ENCODE results near the gene CNKSR1. TPM values are rescaled to one million over a fixed set of nuclear protein-coding genes. Genes with fewer than 3 reads are reported as not detected.
"Not testable (repeated sequence)": the region's sequence is repeated elsewhere in the genome, so short reads cannot be mapped to it uniquely, and the experiment has no call there.

Gene CNKSR1
- total RNA-seq, 1 experiment from 2014 or later, result 35.5 TPM

DNA sequence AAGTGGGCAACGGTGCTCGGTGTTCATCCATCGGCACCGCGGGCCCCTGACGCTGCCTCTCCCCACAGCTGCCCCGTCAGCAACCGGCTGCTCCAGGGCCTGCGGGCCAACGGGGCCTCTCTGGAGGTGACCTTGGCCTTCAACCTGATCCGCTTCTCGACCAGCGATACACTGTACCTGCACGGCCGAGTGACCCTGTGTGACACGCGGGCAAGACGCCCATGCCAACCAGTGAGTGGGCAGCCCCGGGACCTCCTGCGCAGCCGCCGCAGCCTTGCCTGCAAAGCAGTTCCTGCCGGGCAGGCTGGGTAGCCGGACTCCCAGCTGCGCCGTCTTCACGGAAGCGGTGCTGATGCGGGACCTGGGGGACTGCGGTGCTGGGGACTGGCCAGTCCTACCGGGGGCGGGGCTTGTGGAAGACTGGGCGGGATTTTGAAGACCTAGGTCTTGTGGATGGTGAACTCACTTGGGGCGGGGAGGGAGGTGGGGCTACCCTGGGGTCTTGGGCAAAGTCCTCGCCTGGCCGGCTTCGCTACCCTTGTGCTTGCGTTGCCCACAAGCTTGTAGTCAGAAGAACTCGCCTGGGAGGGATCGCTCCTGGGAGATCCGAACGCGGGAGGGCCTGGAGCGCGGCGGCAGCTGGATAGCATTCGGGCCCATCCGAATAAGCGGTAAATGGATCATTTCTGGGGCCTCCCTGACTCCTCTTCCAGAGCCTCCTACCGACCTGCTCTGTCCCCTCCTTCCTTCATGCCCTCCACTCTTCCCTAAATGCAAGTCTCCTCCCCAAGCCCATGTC, 47.9 kb downstream of the CNKSR1 start:
- DNase-seq (ENCODE audit: unreplicated experiment), result no peak
- TF ChIP-seq, protein P1, sequence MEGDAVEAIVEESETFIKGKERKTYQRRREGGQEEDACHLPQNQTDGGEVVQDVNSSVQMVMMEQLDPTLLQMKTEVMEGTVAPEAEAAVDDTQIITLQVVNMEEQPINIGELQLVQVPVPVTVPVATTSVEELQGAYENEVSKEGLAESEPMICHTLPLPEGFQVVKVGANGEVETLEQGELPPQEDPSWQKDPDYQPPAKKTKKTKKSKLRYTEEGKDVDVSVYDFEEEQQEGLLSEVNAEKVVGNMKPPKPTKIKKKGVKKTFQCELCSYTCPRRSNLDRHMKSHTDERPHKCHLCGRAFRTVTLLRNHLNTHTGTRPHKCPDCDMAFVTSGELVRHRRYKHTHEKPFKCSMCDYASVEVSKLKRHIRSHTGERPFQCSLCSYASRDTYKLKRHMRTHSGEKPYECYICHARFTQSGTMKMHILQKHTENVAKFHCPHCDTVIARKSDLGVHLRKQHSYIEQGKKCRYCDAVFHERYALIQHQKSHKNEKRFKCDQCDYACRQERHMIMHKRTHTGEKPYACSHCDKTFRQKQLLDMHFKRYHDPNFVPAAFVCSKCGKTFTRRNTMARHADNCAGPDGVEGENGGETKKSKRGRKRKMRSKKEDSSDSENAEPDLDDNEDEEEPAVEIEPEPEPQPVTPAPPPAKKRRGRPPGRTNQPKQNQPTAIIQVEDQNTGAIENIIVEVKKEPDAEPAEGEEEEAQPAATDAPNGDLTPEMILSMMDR (IDR thresholded peaks at IDR 0.05; ENCODE audit: unreplicated experiment), result no peak
- Mint-ChIP-seq H3K4me3 (ENCODE audit: unreplicated experiment) (no peak overlapping the region), H3K27ac (ENCODE audit: low read depth, unreplicated experiment) (no peak overlapping the region), H3K4me1 (ENCODE audit: insufficient read depth, unreplicated experiment) (no peaks in the 10 kb centered on the region), H3K27me3 (ENCODE audit: insufficient read depth, unreplicated experiment) (peaks cover 11% of the 10 kb centered on the region), H3K9me3 (ENCODE audit: unreplicated experiment) (no peaks in the 10 kb centered on the region), H3K36me3 (ENCODE audit: insufficient read depth, unreplicated experiment) (no peaks in the 10 kb centered on the region)
- POLR2A ChIA-PET, result no interaction called here
- CTCF ChIA-PET, result interaction anchor here (0.6 kb wide), 1 partner anchor 191 kb away, joined by 3 read pairs; no protein-coding TSS in a partner anchor
- BruUV-seq (replicated peaks), result no TSS peak
- intact Hi-C loops (cut with micrococcal nuclease), result no loop called here

DNA sequence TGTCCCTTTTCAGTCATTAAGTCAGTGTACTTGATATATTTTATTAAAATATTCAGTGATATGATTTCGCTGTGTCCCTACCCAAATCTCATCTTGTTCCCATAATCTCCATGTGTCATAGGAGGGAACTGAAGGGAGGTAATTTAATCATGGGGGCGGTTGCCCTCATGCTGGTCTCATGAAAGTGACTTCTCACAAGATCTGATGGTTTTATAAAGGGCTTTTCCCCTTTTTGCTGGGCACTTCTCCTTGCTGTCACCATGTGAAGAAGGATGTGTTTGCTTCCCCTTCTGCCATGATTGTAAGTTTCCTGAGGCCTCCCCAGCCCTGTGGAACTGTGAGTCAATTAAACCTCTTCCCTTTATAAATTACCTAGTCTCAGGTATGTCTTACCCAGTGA, 53.4 kb downstream of the CNKSR1 start:
- BruUV-seq (replicated peaks); DNase-seq (ENCODE audit: unreplicated experiment); intact Hi-C loops (cut with micrococcal nuclease); H3K36me3 Mint-ChIP-seq (ENCODE audit: insufficient read depth, unreplicated experiment); H3K9me3 Mint-ChIP-seq (ENCODE audit: unreplicated experiment); H3K27ac Mint-ChIP-seq (ENCODE audit: low read depth, unreplicated experiment); H3K4me3 Mint-ChIP-seq (ENCODE audit: unreplicated experiment); H3K27me3 Mint-ChIP-seq (ENCODE audit: insufficient read depth, unreplicated experiment): not testable (repeated sequence)
- peaks cover 11% of the 10 kb centered on the region for H3K4me1 Mint-ChIP-seq (ENCODE audit: insufficient read depth, unreplicated experiment)
- CTCF ChIA-PET, result interaction anchor here (0.7 to 2.8 kb wide), 3 partner anchors 8 to 61 kb away, joined by 4 to 12 read pairs (median 6); partner anchors contain the start of genes CNKSR1 and ZNF593
- POLR2A ChIA-PET, result interaction anchor here (1.6 kb wide), 1 partner anchor 53 kb away, joined by 5 read pairs; the partner anchor contains the start of gene CNKSR1

DNA sequence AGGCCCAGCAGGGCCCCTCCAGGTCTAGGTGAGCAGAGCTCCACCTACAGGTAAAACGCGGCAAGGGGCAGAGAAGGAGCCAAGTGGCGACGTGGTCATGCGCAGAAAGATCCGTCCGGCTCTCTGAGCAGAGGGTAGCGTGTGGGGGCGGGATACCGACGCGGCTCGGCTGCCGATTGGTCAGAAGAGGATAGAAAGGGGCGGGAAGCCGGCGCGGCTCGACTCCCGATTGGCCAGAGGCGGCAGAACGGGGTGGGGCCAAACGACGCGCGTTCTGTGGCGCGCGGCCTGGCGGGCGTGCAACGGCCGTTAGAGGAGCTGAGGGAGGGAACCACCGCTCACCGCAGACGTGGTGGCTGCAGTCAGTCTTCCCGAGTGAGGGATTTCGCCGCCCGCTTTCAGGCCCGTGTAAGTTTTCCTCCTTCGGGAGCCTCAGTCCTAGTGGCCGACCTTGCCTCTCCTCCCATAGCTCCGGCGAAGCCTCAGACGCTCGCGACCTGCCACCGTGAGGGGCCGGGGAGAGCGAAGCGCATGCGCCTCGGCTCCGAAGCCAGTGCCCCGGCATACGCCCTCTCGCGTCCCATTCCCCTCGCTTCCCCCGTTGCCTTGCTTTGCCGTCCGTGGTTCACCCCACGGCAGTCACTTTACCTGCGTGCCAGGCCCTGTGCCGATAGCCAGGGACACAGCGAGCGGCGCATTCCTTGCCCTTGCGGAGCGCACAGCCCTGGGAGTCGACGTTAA, 56.8 kb downstream of the CNKSR1 start, which contains the start of gene CEP85:
Gene CEP85 (plus strand): TSS at position 298 of the 741 bp plus-strand sequence. CDS start 5,584 bp downstream, outside the sequence.
- DNase-seq (ENCODE audit: unreplicated experiment), result peak; percentile 97
- Mint-ChIP-seq H3K4me1 (ENCODE audit: insufficient read depth, unreplicated experiment) (peaks cover 30% of the 10 kb centered on the region), H3K36me3 (ENCODE audit: insufficient read depth, unreplicated experiment) (no peaks in the 10 kb centered on the region), H3K27ac (ENCODE audit: low read depth, unreplicated experiment) (peak within 1 kb of the TSS; percentile 85), H3K4me3 (ENCODE audit: unreplicated experiment) (peak within 1 kb of the TSS; percentile 96), H3K9me3 (ENCODE audit: unreplicated experiment) (no peaks in the 10 kb centered on the region), H3K27me3 (ENCODE audit: insufficient read depth, unreplicated experiment) (no peaks in the 10 kb centered on the region)
- ChIA-PET CTCF (interaction anchor here (0.5 to 3.1 kb wide), 41 partner anchors 10 to 598 kb away, joined by 3 to 28 read pairs (median 4); partner anchors contain the start of genes CNKSR1, SH3BGRL3, ZNF593 and ZNF593OS), POLR2A (interaction anchor here (0.7 to 5.4 kb wide), 25 partner anchors 10 to 198 kb away, joined by 3 to 83 read pairs (median 4); partner anchors contain the start of genes CNKSR1, DHDDS, PDIK1L and SH3BGRL3)
- intact Hi-C loops (cut with micrococcal nuclease), result loop anchor here (1.0 to 2.0 kb wide), 3 partner anchors 65 to 129 kb away; partner anchors contain the start of gene ZNF593
- TSS peak; percentile 29 for BruUV-seq (replicated peaks)
- TF ChIP-seq, protein P1 (IDR thresholded peaks at IDR 0.05; ENCODE audit: unreplicated experiment), result peak; percentile 80

DNA sequence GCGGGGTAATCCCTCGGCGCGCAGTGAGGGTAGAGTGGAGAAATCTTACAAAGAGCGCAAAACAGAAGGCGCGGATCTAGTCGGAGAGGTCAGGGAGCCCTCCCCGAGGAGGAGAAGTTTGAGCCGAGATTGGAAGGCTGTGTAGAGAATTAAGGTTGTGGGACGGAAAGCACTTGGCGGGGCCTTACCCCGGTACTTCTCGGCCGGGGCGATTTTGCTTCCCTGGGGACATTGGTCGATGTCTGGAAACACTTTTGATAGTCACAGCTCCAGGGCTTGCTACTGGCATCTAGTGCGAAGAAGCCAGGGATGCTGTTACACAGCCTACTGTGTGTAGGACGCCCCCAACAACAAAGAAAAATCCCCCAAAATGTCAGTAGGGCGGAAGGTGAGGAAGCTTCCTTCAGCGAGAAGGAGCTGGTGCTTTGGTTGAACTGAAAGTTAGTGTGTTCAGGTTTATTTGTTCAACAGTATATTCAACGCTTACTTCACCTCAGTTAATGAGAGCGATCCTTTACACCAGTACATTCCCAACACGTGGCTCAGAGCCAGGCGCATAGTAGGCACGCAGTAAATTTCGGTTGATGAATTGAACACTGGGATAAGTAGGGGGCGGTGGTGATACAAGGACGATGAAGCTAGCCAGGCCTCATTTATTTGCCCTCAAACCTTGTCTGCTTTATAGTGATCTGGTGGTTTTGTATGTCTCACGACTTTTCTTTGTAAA, 57.5 kb downstream of the CNKSR1 start:
- no TSS peak for BruUV-seq (replicated peaks)
- H3K27me3 Mint-ChIP-seq (ENCODE audit: insufficient read depth, unreplicated experiment), result no peaks in the 10 kb centered on the region
- no peaks in the 10 kb centered on the region for H3K9me3 Mint-ChIP-seq (ENCODE audit: unreplicated experiment)
- no peaks in the 10 kb centered on the region for H3K36me3 Mint-ChIP-seq (ENCODE audit: insufficient read depth, unreplicated experiment)
- TF ChIP-seq, protein P1 (IDR thresholded peaks at IDR 0.05; ENCODE audit: unreplicated experiment), result no peak
- peak overlapping the region; percentile 85 for H3K27ac Mint-ChIP-seq (ENCODE audit: low read depth, unreplicated experiment)
- DNase-seq (ENCODE audit: unreplicated experiment), result peak; percentile 33
- CTCF ChIA-PET, result interaction anchor here (0.5 to 3.1 kb wide), 32 partner anchors 10 to 599 kb away, joined by 3 to 28 read pairs (median 4); partner anchors contain the start of genes CNKSR1, SH3BGRL3 and ZNF593
- peak overlapping the region; percentile 96 for H3K4me3 Mint-ChIP-seq (ENCODE audit: unreplicated experiment)
- POLR2A ChIA-PET, result interaction anchor here (0.9 to 5.4 kb wide), 21 partner anchors 13 to 198 kb away, joined by 3 to 83 read pairs (median 6); partner anchors contain the start of genes CNKSR1, DHDDS, PDIK1L and SH3BGRL3
- intact Hi-C loops (cut with micrococcal nuclease), result loop anchor here (1.0 to 2.0 kb wide), 3 partner anchors 66 to 130 kb away; partner anchors contain the start of gene ZNF593
- peaks cover 30% of the 10 kb centered on the region for H3K4me1 Mint-ChIP-seq (ENCODE audit: insufficient read depth, unreplicated experiment)

All from MCF 10A (cell line).